Neural progenitor cell (in vitro differentiated cells): Measurements from ENCODE around the gene DRICH1. TPM values are rescaled to one million over a fixed set of nuclear protein-coding genes. Genes with fewer than 3 reads are reported as not detected.

Source experiments
- DNase-seq: peaks from one replicate; pipeline ENCODE4 v3.0.0-alpha.2; 2016; ENCODE audit warnings: low spot score
- H2AFZ ChIP-seq: fragments of 200-600 bp; sonication (generic); replicated peaks from 2 replicates; pipeline ENCODE4 v1.6.1; 2016; ENCODE audit warnings: antibody characterized with exemption
- H3F3A ChIP-seq: fragments of 200-600 bp; sonication (generic); 2 replicates; pipeline ENCODE4 v1.6.1; 2016; ENCODE audit warnings: antibody characterized with exemption, low read depth
- H3K27ac ChIP-seq: fragments of 200-600 bp; sonication (generic); 2 replicates; pipeline ENCODE4 v1.5.1; 2016; ENCODE audit warnings: mild to moderate bottlenecking
- H3K27me3 ChIP-seq: fragments of 200-600 bp; sonication (generic); 2 replicates; pipeline ENCODE4 v1.6.1; 2016; ENCODE audit warnings: mild to moderate bottlenecking, moderate library complexity
- H3K36me3 ChIP-seq: fragments of 200-600 bp; sonication (generic); 2 replicates; pipeline ENCODE4 v1.5.1; 2016
- H3K4me1 ChIP-seq: fragments of 200-600 bp; sonication (generic); 2 replicates; pipeline ENCODE4 v1.6.1; 2016; ENCODE audit warnings: mixed run types
- H3K4me2 ChIP-seq: fragments of 200-600 bp; sonication (generic); 2 replicates; pipeline ENCODE4 v1.6.1; 2016
- H3K4me3 ChIP-seq: fragments of 200-600 bp; sonication (generic); 2 replicates; pipeline ENCODE4 v1.5.1; 2016
- H3K79me2 ChIP-seq: fragments of 200-600 bp; sonication (generic); 2 replicates; pipeline ENCODE4 v1.6.1; 2016; ENCODE audit warnings: low read depth
- H3K9ac ChIP-seq: fragments of 200-600 bp; sonication (generic); 2 replicates; pipeline ENCODE4 v1.6.1; 2016
- H3K9me3 ChIP-seq: fragments of 200-600 bp; sonication (generic); 2 replicates; pipeline ENCODE4 v1.5.1; 2016; ENCODE audit warnings: low read depth
- H4K20me1 ChIP-seq: fragments of 200-600 bp; sonication (generic); 2 replicates; pipeline ENCODE4 v1.6.1; 2016; ENCODE audit warnings: low read depth
- H3K27ac Mint-ChIP-seq: 3 replicates; pipeline ENCODE4 v1.8.0; 2021; ENCODE audit warnings: mixed read lengths
- H3K27me3 Mint-ChIP-seq: 2 replicates; pipeline ENCODE4 v1.8.0; 2022; ENCODE audit warnings: low read depth, mild to moderate bottlenecking, inconsistent platforms, moderate library complexity, mixed read lengths; ENCODE audit not compliant: insufficient read depth
- H3K36me3 Mint-ChIP-seq: 3 replicates; pipeline ENCODE4 v1.8.0; 2021; ENCODE audit warnings: mixed read lengths
- H3K4me1 Mint-ChIP-seq: 3 replicates; pipeline ENCODE4 v1.8.0; 2021; ENCODE audit warnings: mixed read lengths
- H3K4me3 Mint-ChIP-seq: 3 replicates; pipeline ENCODE4 v1.8.0; 2021; ENCODE audit warnings: mild to moderate bottlenecking, moderate library complexity, mixed read lengths
- H3K9me3 Mint-ChIP-seq: 3 replicates; pipeline ENCODE4 v1.8.0; 2020; ENCODE audit warnings: mixed read lengths
- EZH2 ChIP-seq: fragments of 200-600 bp; sonication (generic); IDR thresholded peaks from 2 replicates; pipeline ENCODE4 v1.6.1; 2017; ENCODE audit warnings: antibody characterized with exemption, mild to moderate bottlenecking, moderate library complexity
- EZH2phosphoT487 ChIP-seq: fragments of 200-600 bp; sonication (generic); IDR thresholded peaks from 2 replicates; pipeline ENCODE4 v1.6.1; 2017; ENCODE audit warnings: antibody characterized with exemption
- total RNA-seq: library from RNA; depleted of rRNA; stranded (reverse); fragments of >200 nt; gene quantifications from 2 replicates; pipeline ENCODE4 v1.2.3, GENCODE V29; 2015; ENCODE audit warnings: low replicate concordance
- TF ChIP-seq, protein P1 (sequence below): fragments of 200-600 bp; sonication (generic); IDR thresholded peaks from 2 replicates; pipeline ENCODE4 v1.5.1; 2017; ENCODE audit warnings: antibody characterized with exemption, mild to moderate bottlenecking

The DRICH1 gene
- not detected in 2 replicates for total RNA-seq

DNA sequence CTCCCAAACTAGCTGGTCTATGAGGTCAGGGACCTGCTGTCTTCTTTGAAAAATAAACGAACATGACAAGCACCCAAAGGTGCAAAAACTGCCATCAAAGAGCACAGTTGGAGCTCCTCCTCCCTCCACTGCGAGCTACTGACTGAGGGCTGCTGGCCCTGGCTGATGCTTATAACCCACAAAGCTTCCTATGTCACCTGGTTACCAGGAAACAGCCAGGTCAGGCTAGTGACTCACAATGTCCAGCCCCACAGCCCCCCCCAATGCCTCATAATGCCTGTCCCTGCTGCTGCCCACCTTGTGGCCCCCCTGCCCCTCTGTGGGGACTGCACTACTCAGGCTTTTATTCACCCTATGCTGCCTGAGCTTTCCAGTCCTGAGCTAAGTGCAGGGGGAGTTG lies at the start of gene DRICH1:
Gene DRICH1, minus strand, starts transcription at position 144 of the 400 bp plus-strand sequence. CDS start 298 bp downstream, outside the sequence.
- Mint-ChIP-seq H3K4me3 (no peak within 1 kb of the TSS), H3K4me1 (no peaks in the 10 kb centered on the region), H3K27ac (no peak within 1 kb of the TSS), H3K27me3 (peaks cover 2% of the 10 kb centered on the region), H3K9me3 (no peaks in the 10 kb centered on the region), H3K36me3 (no peaks in the 10 kb centered on the region)
- Histone ChIP-seq H3K36me3 (no peaks in the 10 kb centered on the region), H3F3A (no peaks in the 10 kb centered on the region), H3K4me2 (no peak within 1 kb of the TSS), H3K27ac (no peak within 1 kb of the TSS), H3K79me2 (no peaks in the 10 kb centered on the region), H2AFZ (no peak within 1 kb of the TSS), H4K20me1 (no peaks in the 10 kb centered on the region), H3K9ac (no peak within 1 kb of the TSS), H3K4me1 (no peaks in the 10 kb centered on the region), H3K4me3 (no peak within 1 kb of the TSS), H3K9me3 (no peaks in the 10 kb centered on the region), H3K27me3 (no peaks in the 10 kb centered on the region)
- TF ChIP-seq, protein P1, sequence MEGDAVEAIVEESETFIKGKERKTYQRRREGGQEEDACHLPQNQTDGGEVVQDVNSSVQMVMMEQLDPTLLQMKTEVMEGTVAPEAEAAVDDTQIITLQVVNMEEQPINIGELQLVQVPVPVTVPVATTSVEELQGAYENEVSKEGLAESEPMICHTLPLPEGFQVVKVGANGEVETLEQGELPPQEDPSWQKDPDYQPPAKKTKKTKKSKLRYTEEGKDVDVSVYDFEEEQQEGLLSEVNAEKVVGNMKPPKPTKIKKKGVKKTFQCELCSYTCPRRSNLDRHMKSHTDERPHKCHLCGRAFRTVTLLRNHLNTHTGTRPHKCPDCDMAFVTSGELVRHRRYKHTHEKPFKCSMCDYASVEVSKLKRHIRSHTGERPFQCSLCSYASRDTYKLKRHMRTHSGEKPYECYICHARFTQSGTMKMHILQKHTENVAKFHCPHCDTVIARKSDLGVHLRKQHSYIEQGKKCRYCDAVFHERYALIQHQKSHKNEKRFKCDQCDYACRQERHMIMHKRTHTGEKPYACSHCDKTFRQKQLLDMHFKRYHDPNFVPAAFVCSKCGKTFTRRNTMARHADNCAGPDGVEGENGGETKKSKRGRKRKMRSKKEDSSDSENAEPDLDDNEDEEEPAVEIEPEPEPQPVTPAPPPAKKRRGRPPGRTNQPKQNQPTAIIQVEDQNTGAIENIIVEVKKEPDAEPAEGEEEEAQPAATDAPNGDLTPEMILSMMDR: no peak
- TF ChIP-seq EZH2phosphoT487 (no peak), EZH2 (no peak)
- DNase-seq: no peak

- Histone ChIP-seq H4K20me1 (peaks cover 6% of the 10 kb centered on the region), H3K27ac (no peak overlapping the region), H2AFZ (no peak overlapping the region), H3F3A (no peaks in the 10 kb centered on the region), H3K4me1 (no peaks in the 10 kb centered on the region), H3K4me3 (no peak overlapping the region), H3K9me3 (no peaks in the 10 kb centered on the region), H3K79me2 (no peaks in the 10 kb centered on the region), H3K27me3 (no peaks in the 10 kb centered on the region), H3K4me2 (no peak overlapping the region), H3K36me3 (no peaks in the 10 kb centered on the region), H3K9ac (no peak overlapping the region)
- DNase-seq: no peak
- H3K4me3 Mint-ChIP-seq: no peak overlapping the region
- H3K27ac Mint-ChIP-seq: no peak overlapping the region
- peaks cover 10% of the 10 kb centered on the region for H3K27me3 Mint-ChIP-seq
- peaks cover 12% of the 10 kb centered on the region for H3K4me1 Mint-ChIP-seq
- peaks cover 11% of the 10 kb centered on the region for H3K36me3 Mint-ChIP-seq
- H3K9me3 Mint-ChIP-seq: no peaks in the 10 kb centered on the region
- no peak for TF ChIP-seq EZH2phosphoT487
- no peak for TF ChIP-seq EZH2
- TF ChIP-seq, protein P1: no peak
Measured at GRCh38 chr22:23681026-23681809, 49.1 kb upstream of the DRICH1 start.

DNA sequence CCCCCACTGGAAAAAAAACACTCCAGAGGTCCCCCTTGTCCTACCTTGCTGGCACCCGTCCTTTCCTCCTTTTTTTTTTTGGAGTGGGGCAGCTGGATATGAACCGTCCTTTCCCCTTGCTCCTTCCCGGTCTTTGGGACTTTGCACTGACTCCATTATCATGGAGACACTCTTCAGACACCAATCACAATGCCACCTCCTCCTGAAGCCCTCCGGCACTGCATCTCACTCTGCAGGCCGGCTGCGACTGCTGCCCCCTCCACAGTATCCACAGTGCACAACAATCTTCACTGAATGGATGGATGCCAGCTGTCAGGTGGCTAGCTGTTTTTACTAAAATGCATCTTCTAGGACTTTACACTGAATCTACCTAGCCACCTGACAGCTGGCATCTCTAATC lies 46.0 kb upstream of the DRICH1 start:
- no peaks in the 10 kb centered on the region for H3K36me3 ChIP-seq
- no peak overlapping the region for H3K27ac ChIP-seq
- TF ChIP-seq EZH2 (no peak), EZH2phosphoT487 (no peak)
- TF ChIP-seq, protein P1: no peak
- H3F3A ChIP-seq: peaks cover 2% of the 10 kb centered on the region
- no peak overlapping the region for H3K4me3 ChIP-seq
- no peak overlapping the region for H3K9ac ChIP-seq
- no peak overlapping the region for H3K27ac Mint-ChIP-seq
- H3K36me3 Mint-ChIP-seq: peaks cover 11% of the 10 kb centered on the region
- H3K79me2 ChIP-seq: no peaks in the 10 kb centered on the region
- no peak for DNase-seq
- H3K27me3 ChIP-seq: no peaks in the 10 kb centered on the region
- no peak overlapping the region for H3K4me3 Mint-ChIP-seq
- peaks cover under 1% of the 10 kb centered on the region for H3K4me1 ChIP-seq
- peaks cover 9% of the 10 kb centered on the region for H4K20me1 ChIP-seq
- no peak overlapping the region for H2AFZ ChIP-seq
- no peaks in the 10 kb centered on the region for H3K9me3 ChIP-seq
- H3K9me3 Mint-ChIP-seq: no peaks in the 10 kb centered on the region
- H3K4me2 ChIP-seq: no peak overlapping the region
- peaks cover 19% of the 10 kb centered on the region for H3K4me1 Mint-ChIP-seq
- peaks cover 8% of the 10 kb centered on the region for H3K27me3 Mint-ChIP-seq
